Measurements from ENCODE around the gene CACNG4.

GRCh38 chr17:67013891-67014290, 49.4 kb downstream of the CACNG4 start:
- TF ChIP-seq, protein P1, sequence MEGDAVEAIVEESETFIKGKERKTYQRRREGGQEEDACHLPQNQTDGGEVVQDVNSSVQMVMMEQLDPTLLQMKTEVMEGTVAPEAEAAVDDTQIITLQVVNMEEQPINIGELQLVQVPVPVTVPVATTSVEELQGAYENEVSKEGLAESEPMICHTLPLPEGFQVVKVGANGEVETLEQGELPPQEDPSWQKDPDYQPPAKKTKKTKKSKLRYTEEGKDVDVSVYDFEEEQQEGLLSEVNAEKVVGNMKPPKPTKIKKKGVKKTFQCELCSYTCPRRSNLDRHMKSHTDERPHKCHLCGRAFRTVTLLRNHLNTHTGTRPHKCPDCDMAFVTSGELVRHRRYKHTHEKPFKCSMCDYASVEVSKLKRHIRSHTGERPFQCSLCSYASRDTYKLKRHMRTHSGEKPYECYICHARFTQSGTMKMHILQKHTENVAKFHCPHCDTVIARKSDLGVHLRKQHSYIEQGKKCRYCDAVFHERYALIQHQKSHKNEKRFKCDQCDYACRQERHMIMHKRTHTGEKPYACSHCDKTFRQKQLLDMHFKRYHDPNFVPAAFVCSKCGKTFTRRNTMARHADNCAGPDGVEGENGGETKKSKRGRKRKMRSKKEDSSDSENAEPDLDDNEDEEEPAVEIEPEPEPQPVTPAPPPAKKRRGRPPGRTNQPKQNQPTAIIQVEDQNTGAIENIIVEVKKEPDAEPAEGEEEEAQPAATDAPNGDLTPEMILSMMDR (IDR thresholded peaks at IDR 0.05): no peak
- TF ChIP-seq POLR2A (IDR thresholded peaks at IDR 0.05): no peak
